NCI-H146 (cell line): Measurements from ENCODE around the gene DMKN.
"Not testable (repeated sequence)": the region's sequence is repeated elsewhere in the genome, so short reads cannot be mapped to it uniquely, and the experiment has no call there.

Experiments
- DNase-seq: peaks from one replicate; lab custom pipeline; 2025; lab: John Stamatoyannopoulos, UW

DMKN gene

GRCh38 chr19:35497406-35497805, 16.0 kb downstream of the DMKN start:
- DNase-seq: no peak

GRCh38 chr19:35495107-35496064, 18.1 kb downstream of the DMKN start:
- DNase-seq: peak; percentile 43

GRCh38 chr19:35493971-35494370, 19.5 kb downstream of the DMKN start:
- DNase-seq: no peak

GRCh38 chr19:35491836-35492360, 21.6 kb downstream of the DMKN start:
- DNase-seq: no peak

GRCh38 chr19:35490364-35490763, 23.1 kb downstream of the DMKN start, which contains the start of gene KRTDAP:
Gene KRTDAP, minus strand, starts transcription at chr19:35490464. Its CDS starts 22 bp downstream, at chr19:35490442.
- no peak for DNase-seq

GRCh38 chr19:35488677-35489076, 24.8 kb downstream of the DMKN start:
- DNase-seq: no peak

GRCh38 chr19:35487656-35488182, 25.7 kb downstream of the DMKN start:
- DNase-seq: no peak

- DNase-seq: no peak
Measured at GRCh38 chr19:35486268-35486708, 27.2 kb downstream of the DMKN start.

- no peak for DNase-seq
Measured at GRCh38 chr19:35484252-35485036, 29.0 kb downstream of the DMKN start.

GRCh38 chr19:35483089-35483488, 30.4 kb downstream of the DMKN start:
- no peak for DNase-seq

- peak; percentile 13 for DNase-seq
Measured at GRCh38 chr19:35478794-35479677, 34.4 kb downstream of the DMKN start.

- no peak for DNase-seq
Measured at GRCh38 chr19:35476149-35476548, 37.3 kb downstream of the DMKN start.

GRCh38 chr19:35474594-35474993, 38.9 kb downstream of the DMKN start:
- DNase-seq: not testable (repeated sequence)

- DNase-seq: no peak
Measured at GRCh38 chr19:35474104-35474503, 39.3 kb downstream of the DMKN start.

- no peak for DNase-seq
Measured at GRCh38 chr19:35471946-35472345, 41.5 kb downstream of the DMKN start.

- DNase-seq: not testable (repeated sequence)
Measured at GRCh38 chr19:35471075-35471474, 42.4 kb downstream of the DMKN start.

GRCh38 chr19:35470128-35470527, 43.3 kb downstream of the DMKN start:
- no peak for DNase-seq

GRCh38 chr19:35468637-35469036, 44.8 kb downstream of the DMKN start:
- peak; percentile 6 for DNase-seq

GRCh38 chr19:35466259-35466658, 47.2 kb downstream of the DMKN start:
- no peak for DNase-seq

- not testable (repeated sequence) for DNase-seq
Measured at GRCh38 chr19:35462956-35463355, 50.5 kb downstream of the DMKN start.

GRCh38 chr19:35462476-35462953, 50.9 kb downstream of the DMKN start:
- DNase-seq: no peak
